Activated CD4-positive, alpha-beta T cell treated with anti-CD3 and anti-CD28 coated beads for 24 hours (primary cell): ENCODE measurements around the gene RP9.

Experiments used
- DNase-seq, 2 donors: peaks; one replicate each; pipeline ENCODE4 v3.0.0-alpha.2; 2020; ENCODE audit warnings: low read depth in 2 of 2

The RP9 gene

DNA sequence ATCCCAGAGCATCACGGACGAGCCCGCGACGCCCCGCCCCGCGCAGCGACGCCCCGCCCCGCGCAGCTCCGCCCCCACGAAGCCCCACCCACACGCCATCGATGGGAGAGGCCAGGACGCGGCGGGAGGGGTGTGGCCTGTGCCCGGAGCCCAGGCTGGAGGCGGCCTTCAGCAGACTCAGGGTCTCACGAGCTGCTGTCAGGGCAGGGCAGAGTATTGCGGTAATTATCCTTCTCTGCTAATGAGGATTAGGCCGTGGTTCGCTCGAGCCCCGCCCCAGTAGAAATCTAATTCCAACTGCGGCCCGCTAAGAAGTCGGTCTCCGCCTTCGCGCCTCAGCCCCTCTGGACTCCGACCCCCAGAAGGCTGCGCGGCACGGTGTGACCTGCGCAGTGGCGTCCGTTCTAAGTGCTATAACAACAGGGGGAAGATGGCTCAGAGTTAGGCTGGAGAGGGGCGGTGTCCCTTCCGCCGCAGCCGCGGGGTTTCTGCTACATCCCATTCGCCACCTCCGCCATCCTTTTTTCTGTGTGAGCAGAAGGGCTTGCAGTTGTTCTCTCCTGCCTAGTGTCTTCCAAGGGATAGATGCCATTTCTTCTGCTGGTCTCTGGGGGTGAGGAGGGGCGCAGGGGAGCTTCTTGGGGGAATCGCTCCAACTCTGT lies 46.3 kb downstream of the RP9 start:
- DNase-seq, result peak; percentile 84 to 88

DNA sequence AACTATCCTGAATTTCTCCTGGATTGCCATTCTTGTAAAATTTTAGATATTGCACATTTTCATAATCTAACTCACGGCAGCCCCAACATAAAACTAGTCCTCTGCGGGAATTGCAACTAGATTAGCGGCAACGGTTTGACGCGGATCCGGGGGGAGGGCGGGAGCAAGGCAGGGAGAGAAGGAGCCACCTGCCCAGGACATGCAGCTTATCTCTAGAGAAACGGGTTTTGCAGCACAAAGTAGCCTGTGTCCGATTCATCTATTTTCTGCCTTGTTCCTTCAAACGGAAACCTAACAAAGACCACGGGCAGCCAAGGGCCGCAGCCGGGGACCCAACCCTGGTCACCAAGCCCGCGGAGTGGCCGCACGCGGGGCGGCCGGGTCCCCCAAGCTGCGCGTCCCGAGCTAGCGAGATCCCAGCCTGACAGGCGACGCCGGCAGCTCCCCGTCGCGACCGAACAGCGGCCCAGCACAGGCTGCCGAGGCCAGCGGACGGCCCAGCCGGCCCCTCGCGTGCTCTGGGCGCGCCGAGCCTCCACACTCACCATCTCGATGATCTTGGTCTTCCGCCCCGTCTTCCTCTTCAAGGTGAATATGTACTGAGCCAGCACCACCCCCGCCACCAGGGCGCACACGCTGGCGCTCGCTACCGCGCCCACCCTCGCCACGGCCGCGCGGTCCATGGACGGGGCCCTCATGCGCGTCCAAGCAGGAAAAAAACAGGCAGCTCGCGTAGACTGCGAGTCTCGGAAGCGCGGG lies 47.0 kb downstream of the RP9 start, which contains the start of gene NT5C3A:
Gene NT5C3A, minus strand, starts transcription at position 754 of the 759 bp plus-strand sequence. Its CDS starts 71 bp downstream, at position 683.
- peak; percentile 17 to 22 for DNase-seq

DNA sequence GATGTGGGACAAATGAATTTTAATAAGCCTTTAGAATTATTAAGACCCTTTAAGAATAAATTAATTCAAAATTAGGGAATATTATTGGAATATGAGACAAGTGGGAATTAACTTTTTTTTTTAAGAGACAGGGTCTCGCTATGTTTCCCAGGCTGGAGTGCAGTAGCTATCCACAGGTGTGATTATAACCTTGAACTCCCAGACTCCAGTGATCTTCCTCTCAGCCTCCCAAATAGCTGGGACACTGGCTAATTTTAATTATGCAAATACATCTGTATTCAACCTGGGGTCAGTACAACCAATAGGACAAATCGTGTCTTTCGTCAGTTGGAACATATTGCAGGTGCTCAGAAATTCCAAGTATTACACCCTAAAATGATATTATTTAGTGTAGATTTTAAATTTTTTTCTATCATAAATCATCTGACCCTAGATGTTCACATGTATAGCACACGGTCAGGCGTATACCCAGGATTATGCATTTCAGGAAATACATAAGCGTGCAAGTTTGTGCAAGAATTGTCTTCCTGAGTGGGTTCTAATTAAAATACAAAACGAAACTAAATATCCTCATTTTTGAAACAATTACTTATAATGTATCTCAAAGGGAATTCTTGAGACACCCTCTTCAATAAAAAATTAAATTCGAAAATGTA lies 47.8 kb downstream of the RP9 start:
- DNase-seq, result no peak

DNA sequence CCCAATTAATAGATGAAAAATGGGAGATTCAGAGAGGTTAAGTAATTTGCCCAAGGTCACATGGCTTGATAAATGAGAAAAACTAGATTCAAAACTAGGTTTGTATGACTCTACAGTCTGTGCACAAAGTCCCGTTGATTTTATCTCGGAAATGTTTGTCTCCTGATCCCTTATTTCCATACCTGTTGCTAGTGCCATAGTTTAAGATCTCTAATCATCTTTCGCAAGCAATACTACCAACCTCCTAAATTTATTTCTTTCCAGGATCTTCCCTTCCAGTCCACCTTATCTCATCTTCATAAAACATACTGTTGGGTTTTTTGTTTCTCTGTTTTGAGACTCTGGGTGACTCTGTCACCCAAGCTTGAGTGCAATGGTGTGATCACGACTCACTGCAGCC lies 49.6 kb downstream of the RP9 start:
- DNase-seq, result no peak

DNA sequence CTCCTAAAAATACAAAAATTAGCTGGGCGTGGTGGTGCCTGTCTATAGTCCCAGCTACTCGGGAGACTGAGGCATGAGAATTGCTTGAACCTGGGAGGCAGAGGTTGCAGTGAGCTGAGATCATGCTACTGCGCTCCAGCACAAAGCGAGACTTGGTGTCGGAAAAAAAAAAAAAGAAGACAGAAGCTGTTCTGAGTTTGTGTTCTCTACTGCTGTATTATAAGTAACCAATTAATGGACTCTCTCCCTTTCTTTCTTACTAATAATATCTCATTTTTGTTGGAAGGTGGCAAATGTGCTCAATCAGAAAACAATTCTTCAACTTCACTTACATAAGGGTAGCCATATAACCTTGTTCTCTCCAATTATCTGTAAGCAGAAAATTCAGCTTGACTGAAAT lies 54.0 kb downstream of the RP9 start:
- no peak for DNase-seq

DNA sequence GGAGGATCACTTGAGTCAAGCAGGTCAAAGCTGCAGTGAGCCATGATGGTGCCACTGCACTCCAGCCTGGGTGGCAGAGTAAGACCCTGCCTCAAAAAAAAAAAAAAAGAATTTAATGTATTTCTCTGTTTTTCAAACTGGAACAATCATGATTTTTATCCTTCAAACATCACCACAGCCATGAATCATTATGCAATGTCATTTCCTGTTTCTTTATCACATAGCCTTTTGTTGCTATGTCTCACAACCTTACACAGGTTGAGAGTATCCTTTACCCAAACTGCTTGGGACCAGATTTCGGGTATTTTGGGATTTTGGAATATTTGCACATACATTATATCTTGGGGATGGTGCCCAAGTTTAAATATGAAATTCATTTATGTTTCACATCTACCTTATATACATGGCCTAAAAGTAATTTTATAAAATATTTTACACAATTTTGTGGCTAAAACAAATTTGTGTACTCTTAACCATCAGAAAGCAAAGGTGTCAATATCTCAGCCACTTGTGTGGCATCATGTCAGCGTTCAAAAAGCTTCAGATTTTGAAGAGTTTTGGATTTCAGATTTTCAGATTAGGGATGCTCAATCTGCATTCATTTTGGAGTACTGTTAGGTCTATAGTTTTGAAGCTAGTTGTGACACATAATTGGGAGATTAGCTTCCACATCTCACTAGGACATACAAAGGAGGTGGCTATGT lies 54.8 kb downstream of the RP9 start:
- DNase-seq, result no peak

DNA sequence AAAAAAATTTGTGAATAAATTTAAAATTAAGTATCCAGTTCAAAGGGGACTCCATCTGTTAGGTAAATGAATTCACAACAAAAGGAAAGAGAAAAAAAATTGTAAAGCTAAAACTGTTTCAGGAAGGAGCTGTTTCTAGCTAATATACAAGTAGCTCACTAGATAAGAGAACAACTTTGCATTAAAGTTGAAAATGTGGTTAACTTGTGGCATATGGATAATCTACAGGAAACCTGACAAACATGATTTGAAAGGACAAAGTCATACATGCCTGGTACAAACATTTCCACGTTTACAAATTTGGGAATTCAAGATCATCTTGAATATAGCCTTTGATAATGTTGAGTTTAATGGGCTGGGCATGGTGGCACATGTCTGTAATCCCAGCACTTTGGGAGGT lies 55.5 kb downstream of the RP9 start:
- no peak for DNase-seq

DNA sequence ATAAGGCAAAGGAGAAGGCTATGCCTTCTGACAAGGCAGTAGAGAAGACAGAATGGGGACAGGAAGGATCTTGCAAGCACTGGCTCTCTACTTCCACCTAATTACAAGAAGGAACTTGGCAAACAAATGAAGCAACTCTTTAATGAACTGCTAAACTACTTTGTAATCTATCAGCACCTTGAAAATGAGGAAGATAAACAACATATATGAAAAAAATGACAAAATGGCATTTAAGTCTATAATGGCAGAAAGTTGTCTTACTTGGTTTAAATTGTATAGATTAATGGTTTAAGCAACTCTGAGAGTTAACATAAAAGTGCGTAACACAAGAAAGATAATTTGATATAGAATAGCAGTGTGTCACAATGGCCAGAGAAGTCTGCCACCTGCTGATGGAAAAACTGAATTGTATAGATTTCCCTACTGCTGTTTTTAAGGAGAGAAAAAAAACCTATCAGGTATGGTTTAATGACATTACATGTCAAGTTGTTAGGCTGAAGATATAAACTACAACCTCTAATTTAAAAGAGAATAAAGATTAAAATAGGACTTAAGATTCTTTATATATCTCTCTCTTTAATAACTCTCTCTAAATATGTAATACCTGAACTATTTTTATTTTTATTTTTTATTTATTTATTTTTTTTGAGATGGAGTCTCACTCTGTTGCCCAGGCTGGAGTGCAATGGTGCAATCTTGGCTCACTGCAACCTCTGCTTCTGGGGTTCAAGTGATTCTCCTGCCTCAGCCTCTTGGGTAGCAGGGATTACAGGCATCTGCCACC lies 58.5 kb downstream of the RP9 start:
- DNase-seq, result no peak

DNA sequence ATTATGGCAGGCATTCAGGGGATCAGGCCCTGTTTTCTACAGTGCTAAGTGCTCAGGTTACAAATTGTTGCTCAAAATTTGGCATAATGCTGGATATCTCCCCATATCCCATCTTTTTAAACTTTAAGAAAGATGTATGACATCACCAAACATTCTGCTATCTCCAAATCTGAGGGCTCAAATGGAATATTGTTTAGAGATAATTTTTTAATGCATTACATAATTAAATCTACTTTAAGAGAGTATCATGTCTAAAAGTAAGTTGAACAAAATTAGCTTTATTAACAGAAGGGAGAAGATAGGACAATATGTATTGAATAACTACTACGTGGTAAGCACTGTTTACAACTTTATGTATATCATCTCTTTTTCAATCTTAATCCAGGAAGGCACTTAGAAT lies 60.5 kb downstream of the RP9 start:
- DNase-seq, result no peak

DNA sequence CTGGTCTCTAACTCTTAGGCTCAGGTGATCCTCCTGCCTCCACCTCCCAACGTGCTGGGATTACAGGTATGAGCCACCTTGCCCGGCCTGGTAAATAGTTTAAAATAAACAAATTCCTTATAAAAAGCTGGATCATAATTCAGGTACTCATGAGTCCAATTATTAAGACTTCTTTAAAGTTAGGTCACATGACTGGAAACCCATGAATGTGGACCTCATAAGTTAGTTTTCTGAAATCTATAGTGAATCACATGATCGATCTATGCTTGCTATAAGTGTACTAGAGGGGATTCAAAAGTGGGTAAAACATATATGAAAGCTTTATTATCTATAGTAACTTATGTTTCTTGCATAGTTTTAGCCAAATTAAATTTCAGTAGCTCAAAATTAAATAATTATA lies 60.9 kb downstream of the RP9 start:
- no peak for DNase-seq

DNA sequence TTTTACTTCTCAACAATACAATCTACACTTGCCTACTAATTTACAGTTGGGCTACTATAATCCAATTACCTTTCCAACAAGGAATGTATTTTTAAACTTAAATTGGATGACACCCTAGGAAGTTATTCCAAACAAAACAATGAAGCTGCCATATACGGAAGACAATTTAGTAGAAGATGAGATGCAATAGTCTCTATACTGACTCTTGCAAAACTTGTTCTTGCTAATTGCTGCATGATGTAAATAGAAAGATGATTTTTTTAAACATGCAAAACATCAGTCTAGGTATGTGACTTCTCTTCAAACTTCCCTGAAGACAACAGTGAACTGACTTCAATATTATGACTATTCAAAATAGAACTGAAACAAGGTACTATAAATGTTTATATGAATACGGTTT lies 64.2 kb downstream of the RP9 start:
- no peak for DNase-seq
